K562 (cell line): Measurements from ENCODE around the gene MEGF11. TPM values are rescaled to one million over a fixed set of nuclear protein-coding genes. Genes with fewer than 3 reads are reported as not detected.

Experiments
- ATAC-seq: fragments of 200-7000 bp; cut with Tn5 transposase; 3 replicates; pipeline ENCODE4 v1.9.1; 2020; ENCODE audit warnings: moderate library complexity
- BruUV-seq: library from RNA; stranded (reverse); fragments of 400-500 nt; replicated peaks from 2 replicates; lab custom pipeline; 2021; lab: Mats Ljungman, UMichigan
- CTCF ChIA-PET: fragments of 300-600 bp; formaldehyde crosslinking; extraction: SDS; loops from one replicate; lab custom pipeline; 2021; ENCODE audit warnings: low intra/inter-chr PET ratio; lab: Yijun Ruan, JAX
- POLR2A ChIA-PET: fragments of 300-600, 350-650 bp; sonication (Branson Sonifier 250); formaldehyde crosslinking; extraction: SDS; loops from one replicate; lab custom pipeline; 2021; ENCODE audit warnings: antibody characterized with exemption, inconsistent platforms; lab: Yijun Ruan, JAX
- DNase-seq, 4 experiments: peaks; one replicate each; pipeline versions ENCODE4 v3.0.0 to v3.0.0-alpha.2; 2011 to 2018; ENCODE audit warnings: low spot score in 3 of 4, mixed read lengths in 3 of 4; ENCODE audit errors: extremely low read depth in 1 of 4
- FAIRE-seq: peaks from 2 replicates; lab custom pipeline; 2011; peaks lifted over from hg19 to GRCh38; lab: Jason Lieb, UNC
- H2AFZ ChIP-seq: 2 replicates; pipeline ENCODE4 v1.6.0; 2011; ENCODE audit warnings: low read depth, low read length, control low read depth, inconsistent platforms
- H3K27ac ChIP-seq: fragments of 200-600 bp; 3 replicates; pipeline ENCODE4 v1.8.0; 2011; ENCODE audit warnings: low read depth, mild to moderate bottlenecking, control low read depth, inconsistent platforms, low read length, moderate library complexity, mixed read lengths; ENCODE audit errors: extremely low read depth
- H3K27me3 ChIP-seq, 2 experiments: fragments of 300-600 bp in 1 of 2; 2 replicates in 1 of 2; 3 replicates in 1 of 2; pipeline versions ENCODE4 v1.6.0 to v1.8.0; 2011; ENCODE audit warnings: inconsistent platforms in 2 of 2, low read length in 2 of 2, mild to moderate bottlenecking in 1 of 2, mixed read lengths in 1 of 2, moderate library complexity in 1 of 2; ENCODE audit not compliant: control insufficient read depth in 2 of 2, insufficient read depth in 2 of 2
- H3K36me3 ChIP-seq: fragments of 300-600 bp; 3 replicates; pipeline ENCODE4 v1.8.0; 2011; ENCODE audit warnings: mild to moderate bottlenecking, low read length, inconsistent platforms; ENCODE audit not compliant: control insufficient read depth, insufficient read depth
- H3K4me1 ChIP-seq, 2 experiments: fragments of 200-600 bp in 1 of 2; replicated peaks in 1 of 2; 2 replicates in 1 of 2; 3 replicates in 1 of 2; pipeline versions ENCODE4 v1.5.1 to v1.8.0; 2011; ENCODE audit warnings: inconsistent platforms in 2 of 2, low read length in 2 of 2, mild to moderate bottlenecking in 1 of 2, mixed read lengths in 1 of 2, moderate library complexity in 1 of 2; ENCODE audit not compliant: control insufficient read depth in 2 of 2, insufficient read depth in 2 of 2
- H3K4me2 ChIP-seq: 2 replicates; pipeline ENCODE4 v1.6.1; 2011; ENCODE audit warnings: low read length, control low read depth, inconsistent platforms, mixed read lengths; ENCODE audit not compliant: insufficient read depth
- H3K4me3 ChIP-seq: fragments of 200-600 bp; sonication (generic), shearing (Covaris generic); 2 replicates; pipeline ENCODE4 v1.5.1; 2016; ENCODE audit warnings: control low read depth, inconsistent platforms
- H3K79me2 ChIP-seq: fragments of 200-600 bp; 3 replicates; pipeline ENCODE4 v1.8.0; 2011; ENCODE audit warnings: low read length, inconsistent platforms; ENCODE audit not compliant: control insufficient read depth, insufficient read depth
- H3K9ac ChIP-seq, 2 experiments: 2 replicates each; pipeline versions ENCODE4 v1.6.0 to v1.6.1; 2011; ENCODE audit warnings: low read depth in 2 of 2, low read length in 2 of 2, control low read depth in 1 of 2, inconsistent platforms in 1 of 2, mild to moderate bottlenecking in 1 of 2, mixed read lengths in 1 of 2; ENCODE audit not compliant: insufficient read depth in 1 of 2
- H3K9me1 ChIP-seq: one replicate; pipeline ENCODE4 v1.6.0; 2011; ENCODE audit warnings: inconsistent platforms, mild to moderate bottlenecking, low read length, moderate library complexity; ENCODE audit not compliant: control insufficient read depth, insufficient read depth
- H3K9me3 ChIP-seq: replicated peaks from 2 replicates; pipeline ENCODE4 v1.5.1; 2011; ENCODE audit warnings: low read depth, low read length, inconsistent platforms; ENCODE audit not compliant: control insufficient read depth, insufficient read depth
- H4K20me1 ChIP-seq: replicated peaks from 2 replicates; pipeline ENCODE4 v1.6.1; 2011; ENCODE audit warnings: low read length, inconsistent platforms, mixed read lengths; ENCODE audit not compliant: control insufficient read depth, insufficient read depth
- ATF7 ChIP-seq: fragments of 450-650 bp; IDR thresholded peaks from 2 replicates; pipeline ENCODE4 v1.7.1; 2014; ENCODE audit warnings: mild to moderate bottlenecking, moderate library complexity
- CXXC5 ChIP-seq: fragments of 250-450 bp; sonication (Bioruptor Pico); IDR thresholded peaks from 2 replicates; pipeline ENCODE4 v1.8.0; 2022; ENCODE audit warnings: inconsistent platforms, mild to moderate bottlenecking, moderate library complexity
- GATAD2B ChIP-seq: fragments of 450-650 bp; IDR thresholded peaks from 2 replicates; pipeline ENCODE4 v1.6.1; 2017; ENCODE audit warnings: mild to moderate bottlenecking, borderline replicate concordance
- HDAC8 ChIP-seq: fragments of 450-650 bp; IDR thresholded peaks from 2 replicates; pipeline ENCODE4 v1.6.1; 2016; ENCODE audit warnings: mild to moderate bottlenecking, missing genetic modification characterization, moderate library complexity, missing compliant biosample characterization
- MYBL2 ChIP-seq, 2 experiments: fragments of 450-650 bp in 1 of 2; sonication (generic) in 1 of 2; formaldehyde crosslinking in 1 of 2; IDR thresholded peaks; 2 replicates each; pipeline versions ENCODE4 v1.6.1 to v1.8.1; 2017 to 2022; ENCODE audit warnings: borderline replicate concordance in 1 of 2, inconsistent platforms in 1 of 2, low read depth in 1 of 2, mild to moderate bottlenecking in 1 of 2, missing genetic modification reagents in 1 of 2, moderate library complexity in 1 of 2
- TEAD4 ChIP-seq, 2 experiments: sonication (generic) in 1 of 2; formaldehyde crosslinking in 1 of 2; IDR thresholded peaks; 2 replicates each; pipeline versions ENCODE4 v1.6.1 to v1.8.0; 2012 to 2022; ENCODE audit warnings: borderline replicate concordance in 1 of 2, inconsistent platforms in 1 of 2, low read length in 1 of 2, mild to moderate bottlenecking in 1 of 2, missing genetic modification reagents in 1 of 2
- ZNF197 ChIP-seq: fragments of 200-800 bp; sonication (Bioruptor generic); IDR thresholded peaks from 2 replicates; pipeline ENCODE4 v1.6.1; 2016; ENCODE audit warnings: low read depth, missing genetic modification characterization, missing compliant biosample characterization
- ZNF224 ChIP-seq: sonication (generic); formaldehyde crosslinking; IDR thresholded peaks from 2 replicates; pipeline ENCODE4 v1.8.0; 2022; ENCODE audit warnings: mild to moderate bottlenecking, missing genetic modification reagents
- ZNF347 ChIP-seq: fragments of 450-650 bp; formaldehyde crosslinking; IDR thresholded peaks from 2 replicates; pipeline ENCODE4 v1.4.0; 2020; ENCODE audit warnings: low read depth, mild to moderate bottlenecking, moderate library complexity
- ZNF780A ChIP-seq: fragments of 250-450 bp; sonication (Bioruptor Pico); IDR thresholded peaks from 2 replicates; pipeline ENCODE4 v1.5.0; 2021; ENCODE audit warnings: mild to moderate bottlenecking
- WGBS: fragments of 100-300 bp; shearing (Covaris generic); methylation state at CpG from one replicate; pipeline ENCODE4 v1.1.6; 2016; ENCODE audit warnings: low coverage, mixed read lengths; ENCODE audit not compliant: insufficient coverage; ENCODE audit errors: missing lambda C conversion rate; 5-methylcytosine and 5-hydroxymethylcytosine counted together
- in situ Hi-C: fragments of 300-500 bp; cut with MboI; formaldehyde crosslinking; loops from 4 replicates; pipeline ENCODE4 v1.15.0; 2018; ENCODE audit warnings: inconsistent platforms, mixed read lengths
- intact Hi-C: fragments of 100-400 bp; cut with micrococcal nuclease; formaldehyde crosslinking; loops from 2 replicates; pipeline ENCODE4 v1.14.2; 2022
- polyA plus RNA-seq, 8 experiments: library from polyadenylated mRNA; depleted of rRNA in 4 of 8; stranded (reverse) in 5 of 8; unstranded in 3 of 8; fragments of >200 nt; fragmentation: Nextera tagmentation in 2 of 8; fragmentation: Illumina TruSeq in 1 of 8; extraction: Ambion mirVana in 2 of 8; extraction: Trizol in 1 of 8; gene quantifications; 2 replicates each; pipeline versions ENCODE4 v1.2.1 to v1.2.3, GENCODE V29; 2011 to 2014; ENCODE audit warnings: inconsistent platforms in 1 of 8, missing spikeins in 1 of 8
- total RNA-seq, 7 experiments: library from RNA; depleted of rRNA in 6 of 7; stranded (reverse); fragments of >200 nt in 6 of 7; fragmentation: Illumina TruSeq in 2 of 7; extraction: Trizol in 2 of 7; gene quantifications; 2 replicates each; pipeline versions ENCODE4 v1.2.1 to v1.2.3, GENCODE V29; 2011 to 2021; ENCODE audit warnings: low replicate concordance in 1 of 7
- TF ChIP-seq, protein P1 (sequence below): fragments of 450-650 bp; IDR thresholded peaks from 2 replicates; pipeline ENCODE4 v1.7.1; 2018; ENCODE audit warnings: mild to moderate bottlenecking, low read depth; ENCODE audit not compliant: partially characterized antibody
- TF ChIP-seq, protein P2 (sequence below): fragments of 250-450 bp; sonication (Bioruptor Pico); IDR thresholded peaks from 2 replicates; pipeline ENCODE4 v1.5.0; 2021; ENCODE audit warnings: mild to moderate bottlenecking, borderline replicate concordance

Gene MEGF11
- total and polyA plus RNA-seq, 9 of the 15 experiments (the other 6 are each of a cell fraction or from before 2014, with no cell fraction given), result 0.06 to 0.23 (median 0.20) TPM; not detected in 6

DNA sequence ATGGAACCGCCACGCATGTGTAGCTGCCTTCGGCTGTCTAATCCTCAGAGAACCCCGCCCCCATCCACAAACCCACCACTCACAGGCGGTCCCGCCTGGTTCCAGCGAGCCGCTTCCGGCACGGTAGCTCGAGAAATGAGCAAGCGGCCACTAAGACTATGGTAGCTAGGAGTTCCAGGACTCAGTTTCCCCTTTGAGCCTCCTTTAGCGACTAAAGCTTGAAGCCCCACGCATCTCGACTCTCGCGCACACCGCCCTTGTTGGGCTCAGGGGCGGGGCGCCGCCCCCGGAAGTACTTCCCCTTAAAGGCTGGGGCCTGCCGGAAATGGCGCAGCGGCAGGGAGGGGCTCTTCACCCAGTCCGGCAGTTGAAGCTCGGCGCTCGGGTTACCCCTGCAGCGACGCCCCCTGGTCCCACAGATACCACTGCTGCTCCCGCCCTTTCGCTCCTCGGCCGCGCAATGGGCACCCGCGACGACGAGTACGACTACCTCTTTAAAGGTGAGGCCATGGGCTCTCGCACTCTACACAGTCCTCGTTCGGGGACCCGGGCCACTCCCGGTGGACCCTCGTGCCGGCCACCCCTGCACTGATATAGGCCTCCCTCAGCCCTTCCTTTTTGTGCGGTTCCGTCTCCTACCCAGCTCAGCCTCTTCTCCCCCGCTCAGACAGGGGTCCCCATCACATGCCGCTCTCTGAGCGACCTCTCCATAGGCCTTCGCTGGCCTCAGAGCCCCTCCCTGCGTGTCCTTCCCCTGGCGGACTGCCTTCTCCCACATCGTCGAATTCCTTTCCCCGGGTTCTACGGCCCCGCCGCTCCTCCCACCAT lies 384.2 kb downstream of the MEGF11 start, which contains the start of gene RAB11A:
Gene RAB11A (plus strand): TSS at position 366 of the 828 bp plus-strand sequence. CDS start 95 bp downstream, at position 461.
- H3K9ac ChIP-seq, result peak within 1 kb of the TSS; percentile 90 to 94
- H3K4me2 ChIP-seq, result peak within 1 kb of the TSS; percentile 96
- H3K9me3 ChIP-seq, result no peaks in the 10 kb centered on the region
- peaks cover 6% of the 10 kb centered on the region; the same call in 2 of the 3 replicates for H3K36me3 ChIP-seq
- peak within 1 kb of the TSS; percentile 87 for H3K4me3 ChIP-seq
- WGBS, result 1% methylated on average over 50 of the region's 62 CpGs
- ATAC-seq (peak; percentile 94), FAIRE-seq (peak; percentile 82), DNase-seq (peak; percentile 94 to 98 (median 96))
- CTCF ChIA-PET, result interaction anchor here (0.6 kb wide), 1 partner anchor 231 kb away, joined by 3 read pairs; no protein-coding TSS in a partner anchor
- peak within 1 kb of the TSS; percentile 96 for H3K27ac ChIP-seq
- peaks cover 11 to 12% of the 10 kb centered on the region in 2 experiments; a peak in 3 of 5 replicates for H3K4me1 ChIP-seq
- no peaks in the 10 kb centered on the region for H3K27me3 ChIP-seq
- H2AFZ ChIP-seq, result peak within 1 kb of the TSS; percentile 93
- POLR2A ChIA-PET, result interaction anchor here (0.6 to 1.7 kb wide), 20 partner anchors 9 to 565 kb away, joined by 3 to 9 read pairs (median 4); partner anchors contain the start of genes INTS14 and RNU5B-1
- peaks cover 51% of the 10 kb centered on the region for H3K79me2 ChIP-seq
- BruUV-seq, result no TSS peak
- in situ Hi-C loops (loop anchor here (25.0 kb wide), 1 partner anchor 232 kb away; no protein-coding TSS in a partner anchor), intact Hi-C loops (loop anchor here (2.0 to 5.0 kb wide), 3 partner anchors 37 to 259 kb away; partner anchors contain the start of genes DENND4A and INTS14)
- peaks cover 3% of the 10 kb centered on the region; the same call in 1 of the 2 replicates for H4K20me1 ChIP-seq
- no peaks in the 10 kb centered on the region for H3K9me1 ChIP-seq
- TF ChIP-seq HDAC8 (no peak), ZNF197 (CRISPR knock-in tag) (no peak), ATF7 (peak; percentile 85), ZNF224 (CRISPR knock-in tag) (no peak), CXXC5 (CRISPR knock-in tag) (peak; percentile 76), GATAD2B (peak; percentile 75; the same call in 1 of the 2 replicates), ZNF780A (CRISPR knock-in tag) (no peak), TEAD4 (IDR thresholded peaks at IDR 0.05; ENCODE audit: low read length) (peak; percentile 77), TEAD4 (CRISPR knock-in tag; IDR thresholded peaks at IDR 0.05; ENCODE audit: borderline replicate concordance) (no peak), ZNF347 (CRISPR knock-in tag) (no peak), MYBL2 (IDR thresholded peaks at IDR 0.05; ENCODE audit: low read depth) (no peak), MYBL2 (CRISPR knock-in tag; IDR thresholded peaks at IDR 0.05; ENCODE audit: borderline replicate concordance) (no peak)
- TF ChIP-seq, protein P1, sequence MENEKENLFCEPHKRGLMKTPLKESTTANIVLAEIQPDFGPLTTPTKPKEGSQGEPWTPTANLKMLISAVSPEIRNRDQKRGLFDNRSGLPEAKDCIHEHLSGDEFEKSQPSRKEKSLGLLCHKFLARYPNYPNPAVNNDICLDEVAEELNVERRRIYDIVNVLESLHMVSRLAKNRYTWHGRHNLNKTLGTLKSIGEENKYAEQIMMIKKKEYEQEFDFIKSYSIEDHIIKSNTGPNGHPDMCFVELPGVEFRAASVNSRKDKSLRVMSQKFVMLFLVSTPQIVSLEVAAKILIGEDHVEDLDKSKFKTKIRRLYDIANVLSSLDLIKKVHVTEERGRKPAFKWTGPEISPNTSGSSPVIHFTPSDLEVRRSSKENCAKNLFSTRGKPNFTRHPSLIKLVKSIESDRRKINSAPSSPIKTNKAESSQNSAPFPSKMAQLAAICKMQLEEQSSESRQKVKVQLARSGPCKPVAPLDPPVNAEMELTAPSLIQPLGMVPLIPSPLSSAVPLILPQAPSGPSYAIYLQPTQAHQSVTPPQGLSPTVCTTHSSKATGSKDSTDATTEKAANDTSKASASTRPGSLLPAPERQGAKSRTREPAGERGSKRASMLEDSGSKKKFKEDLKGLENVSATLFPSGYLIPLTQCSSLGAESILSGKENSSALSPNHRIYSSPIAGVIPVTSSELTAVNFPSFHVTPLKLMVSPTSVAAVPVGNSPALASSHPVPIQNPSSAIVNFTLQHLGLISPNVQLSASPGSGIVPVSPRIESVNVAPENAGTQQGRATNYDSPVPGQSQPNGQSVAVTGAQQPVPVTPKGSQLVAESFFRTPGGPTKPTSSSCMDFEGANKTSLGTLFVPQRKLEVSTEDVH, result peak; percentile 87
- TF ChIP-seq, protein P2, sequence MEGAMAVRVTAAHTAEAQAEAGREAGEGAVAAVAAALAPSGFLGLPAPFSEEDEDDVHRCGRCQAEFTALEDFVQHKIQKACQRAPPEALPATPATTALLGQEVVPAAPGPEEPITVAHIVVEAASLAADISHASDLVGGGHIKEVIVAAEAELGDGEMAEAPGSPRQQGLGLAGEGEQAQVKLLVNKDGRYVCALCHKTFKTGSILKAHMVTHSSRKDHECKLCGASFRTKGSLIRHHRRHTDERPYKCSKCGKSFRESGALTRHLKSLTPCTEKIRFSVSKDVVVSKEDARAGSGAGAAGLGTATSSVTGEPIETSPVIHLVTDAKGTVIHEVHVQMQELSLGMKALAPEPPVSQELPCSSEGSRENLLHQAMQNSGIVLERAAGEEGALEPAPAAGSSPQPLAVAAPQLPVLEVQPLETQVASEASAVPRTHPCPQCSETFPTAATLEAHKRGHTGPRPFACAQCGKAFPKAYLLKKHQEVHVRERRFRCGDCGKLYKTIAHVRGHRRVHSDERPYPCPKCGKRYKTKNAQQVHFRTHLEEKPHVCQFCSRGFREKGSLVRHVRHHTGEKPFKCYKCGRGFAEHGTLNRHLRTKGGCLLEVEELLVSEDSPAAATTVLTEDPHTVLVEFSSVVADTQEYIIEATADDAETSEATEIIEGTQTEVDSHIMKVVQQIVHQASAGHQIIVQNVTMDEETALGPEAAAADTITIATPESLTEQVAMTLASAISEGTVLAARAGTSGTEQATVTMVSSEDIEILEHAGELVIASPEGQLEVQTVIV (CRISPR knock-in tag), result no peak
